AG04450 (cell line): Measurements from ENCODE around the gene STYK1. TPM values are rescaled to one million over a fixed set of nuclear protein-coding genes. Genes with fewer than 3 reads are reported as not detected.

Experiments used
- CTCF ChIA-PET: fragments of 300-600, 350-600 bp; formaldehyde crosslinking; extraction: SDS; loops from one replicate; lab custom pipeline; 2022; ENCODE audit warnings: antibody characterized with exemption, inconsistent platforms; lab: Charles Lee
- POLR2A ChIA-PET: fragments of 350-600 bp; formaldehyde crosslinking; extraction: SDS; loops from one replicate; lab custom pipeline; 2021; ENCODE audit warnings: antibody characterized with exemption, inconsistent platforms; lab: Yijun Ruan, JAX
- DNase-seq: peaks from one replicate; pipeline ENCODE4 v3.0.0-alpha.2; 2011; ENCODE audit warnings: low read depth, low spot score
- H3K27ac ChIP-seq: one replicate; pipeline ENCODE4 v1.5.1; 2012; ENCODE audit warnings: low read depth, low read length, control low read depth
- H3K27me3 ChIP-seq: one replicate; pipeline ENCODE4 v1.6.0; 2012; ENCODE audit warnings: low read length; ENCODE audit not compliant: control insufficient read depth, insufficient read depth
- H3K4me3 ChIP-seq: 2 replicates; pipeline ENCODE4 v1.5.1; 2011; ENCODE audit warnings: mild to moderate bottlenecking, low read depth, low read length, control low read depth
- H3K9me3 ChIP-seq: 2 replicates; pipeline ENCODE4 v1.5.1; 2012; ENCODE audit warnings: low read length; ENCODE audit not compliant: control insufficient read depth, insufficient read depth
- CTCF ChIP-seq: IDR thresholded peaks from 2 replicates; pipeline ENCODE4 v1.5.1; 2011; ENCODE audit warnings: low read depth, low read length, control low read depth, inconsistent platforms
- polyA plus RNA-seq: library from polyadenylated mRNA; depleted of rRNA; stranded (reverse); fragments of >200 nt; gene quantifications from 2 replicates; pipeline ENCODE4 v1.2.3, GENCODE V29; 2011; rRNA removed

The STYK1 gene
- polyA plus RNA-seq, 1 experiment: 0.02 TPM

DNA sequence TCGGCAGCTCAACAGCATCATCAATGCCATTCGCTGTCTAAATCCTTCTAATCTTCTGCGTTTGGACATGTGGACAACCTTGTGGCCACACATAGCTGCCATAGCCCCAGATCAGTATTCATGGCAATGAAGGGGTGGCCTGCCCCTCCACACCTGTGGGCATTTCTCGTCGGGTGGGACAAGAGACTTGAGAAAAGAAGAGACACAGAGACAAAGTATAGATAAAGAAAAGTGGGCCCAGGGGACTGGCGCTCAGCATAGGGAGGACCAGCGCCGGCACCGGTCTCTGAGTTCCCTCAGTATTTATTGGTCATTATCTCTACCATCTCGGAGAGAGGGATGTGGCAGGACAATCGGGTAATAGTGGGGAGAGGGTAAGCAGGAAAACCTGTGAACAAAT lies 102.7 kb downstream of the STYK1 start:
- no peak for TF ChIP-seq CTCF
- Histone ChIP-seq H3K4me3 (no peak overlapping the region), H3K27me3 (peaks cover 3% of the 10 kb centered on the region), H3K9me3 (no peaks in the 10 kb centered on the region), H3K27ac (no peak overlapping the region)
- no peak for DNase-seq
- ChIA-PET POLR2A (no interaction called here), CTCF (interaction anchor here (0.7 to 1.2 kb wide), 2 partner anchors 9 to 335 kb away, joined by 3 to 5 read pairs; no protein-coding TSS in a partner anchor)

Other genes starting within 250 kb of the STYK1 start
- not detected in 2 replicates for gene KLRC2, start 238.0 kb downstream of the STYK1 start, polyA plus RNA-seq
- not detected in 2 replicates for gene KLRC1, start 220.7 kb downstream of the STYK1 start, polyA plus RNA-seq
- 1.3 and 1.5 TPM in 2 replicates for gene EIF2S3B, start 168.2 kb downstream of the STYK1 start, polyA plus RNA-seq
- gene MAGOHB, start 60.4 kb downstream of the STYK1 start, polyA plus RNA-seq: 22.5 and 42.9 TPM in 2 replicates
- gene YBX3, start 49.3 kb upstream of the STYK1 start, polyA plus RNA-seq: 95.6 and 99.2 TPM in 2 replicates
- gene TAS2R7, start 128.6 kb upstream of the STYK1 start, polyA plus RNA-seq: not detected in 2 replicates
- 0.06 TPM in 1 of 2 replicates, not detected in the other for gene TAS2R8, start 133.2 kb upstream of the STYK1 start, polyA plus RNA-seq
- gene TAS2R9, start 136.1 kb upstream of the STYK1 start, polyA plus RNA-seq: not detected in 2 replicates
- 0.24 and 0.71 TPM in 2 replicates for gene TAS2R10, start 152.3 kb upstream of the STYK1 start, polyA plus RNA-seq
- gene PRR4, start 175.4 kb upstream of the STYK1 start, polyA plus RNA-seq: 3.2 and 4.3 TPM in 2 replicates
- 3.1 and 4.2 TPM in 2 replicates for gene PRH1, start 210.2 kb upstream of the STYK1 start, polyA plus RNA-seq
- 0.10 and 0.16 TPM in 2 replicates for gene TAS2R13, start 235.5 kb upstream of the STYK1 start, polyA plus RNA-seq